ENCODE measurements around the gene ZMYND15.

ZMYND15 gene

DNA sequence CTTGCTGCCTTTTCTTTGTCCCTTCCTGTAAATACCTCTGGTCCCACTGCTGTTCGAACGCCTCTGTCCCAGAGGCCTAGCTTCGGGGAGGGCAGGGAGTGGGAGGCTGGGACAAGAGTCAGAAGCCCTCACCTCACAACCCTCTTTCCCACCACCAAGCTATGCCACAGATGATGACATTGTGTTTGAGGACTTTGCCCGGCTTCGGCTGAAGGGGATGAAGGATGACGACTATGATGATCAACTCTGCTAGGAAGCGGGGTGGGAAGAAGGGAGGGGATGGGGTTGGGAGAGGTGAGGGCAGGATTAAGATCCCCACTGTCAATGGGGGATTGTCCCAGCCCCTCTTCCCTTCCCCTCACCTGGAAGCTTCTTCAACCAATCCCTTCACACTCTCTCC, 18.8 kb upstream of the ZMYND15 start:
- no peaks in the 10 kb centered on the region for H4K20me1 ChIP-seq (ENCODE audit: control insufficient read depth, insufficient read depth, low read depth, low read length)
- no peaks in the 10 kb centered on the region for H3K9me2 ChIP-seq (replicated peaks; ENCODE audit: control insufficient read depth, low read length)
- H3K9me3 ChIP-seq (ENCODE audit: control insufficient read depth, insufficient read depth, low read length): no peaks in the 10 kb centered on the region
- H3K4me2 ChIP-seq (ENCODE audit: low read length): no peak overlapping the region
- H3K36me3 ChIP-seq (ENCODE audit: control insufficient read depth, low read length): peaks cover 22% of the 10 kb centered on the region
- no peaks in the 10 kb centered on the region for H3K27me3 ChIP-seq (ENCODE audit: control insufficient read depth, low read length)
- no peak overlapping the region for H3K27ac ChIP-seq (ENCODE audit: low read depth, low read length)
- no peak overlapping the region for H3K4me3 ChIP-seq (ENCODE audit: low read length)
- H3K4me1 ChIP-seq (ENCODE audit: control insufficient read depth, low read length): peaks cover 2% of the 10 kb centered on the region
- no peaks in the 10 kb centered on the region for H3K79me2 ChIP-seq (ENCODE audit: control insufficient read depth, low read length)
- H3F3A ChIP-seq (ENCODE audit: control insufficient read depth, insufficient read depth): no peaks in the 10 kb centered on the region
- TF ChIP-seq, protein P1, sequence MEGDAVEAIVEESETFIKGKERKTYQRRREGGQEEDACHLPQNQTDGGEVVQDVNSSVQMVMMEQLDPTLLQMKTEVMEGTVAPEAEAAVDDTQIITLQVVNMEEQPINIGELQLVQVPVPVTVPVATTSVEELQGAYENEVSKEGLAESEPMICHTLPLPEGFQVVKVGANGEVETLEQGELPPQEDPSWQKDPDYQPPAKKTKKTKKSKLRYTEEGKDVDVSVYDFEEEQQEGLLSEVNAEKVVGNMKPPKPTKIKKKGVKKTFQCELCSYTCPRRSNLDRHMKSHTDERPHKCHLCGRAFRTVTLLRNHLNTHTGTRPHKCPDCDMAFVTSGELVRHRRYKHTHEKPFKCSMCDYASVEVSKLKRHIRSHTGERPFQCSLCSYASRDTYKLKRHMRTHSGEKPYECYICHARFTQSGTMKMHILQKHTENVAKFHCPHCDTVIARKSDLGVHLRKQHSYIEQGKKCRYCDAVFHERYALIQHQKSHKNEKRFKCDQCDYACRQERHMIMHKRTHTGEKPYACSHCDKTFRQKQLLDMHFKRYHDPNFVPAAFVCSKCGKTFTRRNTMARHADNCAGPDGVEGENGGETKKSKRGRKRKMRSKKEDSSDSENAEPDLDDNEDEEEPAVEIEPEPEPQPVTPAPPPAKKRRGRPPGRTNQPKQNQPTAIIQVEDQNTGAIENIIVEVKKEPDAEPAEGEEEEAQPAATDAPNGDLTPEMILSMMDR (IDR thresholded peaks at IDR 0.05; ENCODE audit: low read depth, low read length, poor library complexity, severe bottlenecking): no peak
- no peak for TF ChIP-seq EZH2phosphoT487 (IDR thresholded peaks at IDR 0.05; ENCODE audit: borderline replicate concordance, low read length)

DNA sequence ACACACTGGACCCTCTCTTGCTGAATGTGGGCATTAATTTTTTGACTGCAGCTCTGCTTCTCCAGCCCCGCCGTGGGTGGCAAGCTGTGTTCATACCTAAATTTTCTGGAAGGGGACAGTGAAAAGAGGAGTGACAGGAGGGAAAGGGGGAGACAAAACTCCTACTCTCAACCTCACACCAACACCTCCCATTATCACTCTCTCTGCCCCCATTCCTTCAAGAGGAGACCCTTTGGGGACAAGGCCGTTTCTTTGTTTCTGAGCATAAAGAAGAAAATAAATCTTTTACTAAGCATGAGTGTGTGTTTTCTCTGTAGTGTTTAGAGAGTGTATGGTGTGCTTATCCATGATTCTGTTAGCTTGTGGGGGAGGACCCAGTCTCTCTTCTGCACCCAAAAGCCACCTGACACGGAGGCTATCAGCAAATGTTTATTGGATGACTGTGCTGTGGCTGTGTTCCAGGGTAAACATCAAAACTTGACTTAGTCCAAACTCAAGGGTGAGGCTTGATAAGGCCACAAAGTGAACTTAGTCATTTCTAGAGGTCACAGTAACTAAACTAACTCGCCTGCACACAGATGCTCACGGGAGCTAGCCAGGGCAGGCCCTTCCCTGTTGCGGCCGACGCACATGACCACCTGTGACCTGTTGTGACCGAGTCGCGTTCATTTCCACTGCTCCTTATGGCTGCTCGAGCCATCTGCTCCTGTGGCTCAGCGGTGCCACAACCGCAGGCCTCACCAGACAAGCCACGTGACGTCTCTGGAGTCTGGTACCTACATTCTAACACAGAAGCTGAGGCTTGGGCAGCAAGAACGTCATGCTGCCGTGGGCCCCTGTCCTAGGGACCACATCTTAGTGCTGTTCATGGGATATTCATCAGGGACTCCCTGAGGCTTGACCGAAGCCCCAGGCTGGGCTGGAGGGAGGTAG, 18.2 kb upstream of the ZMYND15 start:
- Histone ChIP-seq H3F3A (ENCODE audit: control insufficient read depth, insufficient read depth) (no peaks in the 10 kb centered on the region), H3K4me3 (ENCODE audit: low read length) (no peak overlapping the region), H3K27me3 (ENCODE audit: control insufficient read depth, low read length) (no peaks in the 10 kb centered on the region), H3K27ac (ENCODE audit: low read depth, low read length) (no peak overlapping the region), H3K9me2 (replicated peaks; ENCODE audit: control insufficient read depth, low read length) (no peaks in the 10 kb centered on the region), H3K36me3 (ENCODE audit: control insufficient read depth, low read length) (peaks cover 20% of the 10 kb centered on the region; the same call in 1 of the 2 replicates), H3K79me2 (ENCODE audit: control insufficient read depth, low read length) (no peaks in the 10 kb centered on the region), H4K20me1 (ENCODE audit: control insufficient read depth, insufficient read depth, low read depth, low read length) (no peaks in the 10 kb centered on the region), H3K9me3 (ENCODE audit: control insufficient read depth, insufficient read depth, low read length) (no peaks in the 10 kb centered on the region), H3K4me1 (ENCODE audit: control insufficient read depth, low read length) (peaks cover 7% of the 10 kb centered on the region), H3K4me2 (ENCODE audit: low read length) (no peak overlapping the region)
- no peak for TF ChIP-seq EZH2phosphoT487 (IDR thresholded peaks at IDR 0.05; ENCODE audit: borderline replicate concordance, low read length)
- TF ChIP-seq, protein P1 (IDR thresholded peaks at IDR 0.05; ENCODE audit: low read depth, low read length, poor library complexity, severe bottlenecking): no peak

DNA sequence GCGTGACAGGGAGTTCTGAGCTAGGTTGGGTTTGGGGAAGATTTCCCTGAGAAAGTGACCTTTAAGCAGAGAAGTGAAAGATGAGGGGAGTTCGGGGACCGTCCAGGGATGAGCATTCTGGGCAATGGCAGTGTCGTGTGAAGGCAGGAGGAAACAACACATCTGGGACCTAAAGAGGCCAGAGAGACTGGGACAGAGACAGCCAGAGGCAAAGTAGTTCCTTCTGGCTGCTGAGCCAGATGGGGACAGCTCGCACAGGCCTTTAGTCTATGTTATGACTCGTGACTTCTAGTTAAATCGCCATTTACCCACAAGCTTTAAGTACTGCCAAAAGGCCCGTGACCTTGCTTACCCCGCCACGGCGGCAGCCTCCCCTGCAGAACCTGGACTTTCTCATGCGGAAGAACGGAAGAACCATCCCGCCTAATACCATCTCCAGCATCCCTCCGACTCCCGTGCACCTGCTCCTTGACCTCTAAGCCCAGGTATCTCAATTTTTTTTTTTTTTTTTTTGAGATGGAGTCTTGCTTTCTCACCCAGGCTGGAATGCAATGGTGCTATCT, 16.9 kb upstream of the ZMYND15 start:
- H3K36me3 ChIP-seq (ENCODE audit: control insufficient read depth, low read length): peaks cover 11% of the 10 kb centered on the region; the same call in 1 of the 2 replicates
- no peak overlapping the region for H3K4me3 ChIP-seq (ENCODE audit: low read length)
- no peaks in the 10 kb centered on the region for H3K79me2 ChIP-seq (ENCODE audit: control insufficient read depth, low read length)
- H3K27ac ChIP-seq (ENCODE audit: low read depth, low read length): no peak overlapping the region
- H3K27me3 ChIP-seq (ENCODE audit: control insufficient read depth, low read length): no peaks in the 10 kb centered on the region
- no peaks in the 10 kb centered on the region for H3K9me3 ChIP-seq (ENCODE audit: control insufficient read depth, insufficient read depth, low read length)
- no peak overlapping the region for H3K4me2 ChIP-seq (ENCODE audit: low read length)
- TF ChIP-seq EZH2phosphoT487 (IDR thresholded peaks at IDR 0.05; ENCODE audit: borderline replicate concordance, low read length): no peak
- TF ChIP-seq, protein P1 (IDR thresholded peaks at IDR 0.05; ENCODE audit: low read depth, low read length, poor library complexity, severe bottlenecking): no peak
- H4K20me1 ChIP-seq (ENCODE audit: control insufficient read depth, insufficient read depth, low read depth, low read length): no peaks in the 10 kb centered on the region
- no peaks in the 10 kb centered on the region for H3F3A ChIP-seq (ENCODE audit: control insufficient read depth, insufficient read depth)
- H3K9me2 ChIP-seq (replicated peaks; ENCODE audit: control insufficient read depth, low read length): no peaks in the 10 kb centered on the region
- peaks cover 7% of the 10 kb centered on the region for H3K4me1 ChIP-seq (ENCODE audit: control insufficient read depth, low read length)

Data from DOHH2 (cell line).